Mucosa of gallbladder (tissue), 1 donor: ENCODE measurements around the gene DCC. TPM values are rescaled to one million over a fixed set of nuclear protein-coding genes. Genes with fewer than 3 reads are reported as not detected.
"Not testable (repeated sequence)": the region's sequence is repeated elsewhere in the genome, so short reads cannot be mapped to it uniquely, and the experiment has no call there.

ENCODE experiments used
- DNase-seq: peaks from one replicate; pipeline ENCODE4 v3.0.0-alpha.2; 2020; ENCODE audit warnings: low spot score
- total RNA-seq: library from RNA; stranded (reverse); gene quantifications from one replicate; pipeline ENCODE4 v1.2.1, GENCODE V29; 2021
- donor health status: DM: no; HTN: no; CAD: no.

DCC gene
- total RNA-seq, 1 donor from 2014 or later: not detected

DNA sequence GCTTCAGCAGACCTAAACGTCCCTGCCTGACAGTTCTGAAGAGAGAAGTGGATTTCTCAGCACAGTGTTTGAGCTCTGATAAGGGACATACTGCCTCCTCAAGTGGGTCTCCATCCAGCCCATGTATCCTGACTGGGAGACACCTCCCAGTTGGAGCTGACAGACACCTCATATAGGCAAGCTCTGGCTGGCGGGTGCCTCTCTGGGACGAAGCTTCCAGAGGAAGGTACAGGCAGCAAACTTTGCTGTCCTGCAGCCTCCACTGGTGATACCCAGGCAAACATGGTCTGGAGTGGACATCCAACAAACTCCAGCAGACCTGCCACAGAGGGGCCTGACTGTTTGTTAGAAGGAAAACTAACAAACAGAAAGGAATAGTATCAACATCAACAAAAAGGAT, 1156.0 kb downstream of the DCC start:
- no peak for DNase-seq

DNA sequence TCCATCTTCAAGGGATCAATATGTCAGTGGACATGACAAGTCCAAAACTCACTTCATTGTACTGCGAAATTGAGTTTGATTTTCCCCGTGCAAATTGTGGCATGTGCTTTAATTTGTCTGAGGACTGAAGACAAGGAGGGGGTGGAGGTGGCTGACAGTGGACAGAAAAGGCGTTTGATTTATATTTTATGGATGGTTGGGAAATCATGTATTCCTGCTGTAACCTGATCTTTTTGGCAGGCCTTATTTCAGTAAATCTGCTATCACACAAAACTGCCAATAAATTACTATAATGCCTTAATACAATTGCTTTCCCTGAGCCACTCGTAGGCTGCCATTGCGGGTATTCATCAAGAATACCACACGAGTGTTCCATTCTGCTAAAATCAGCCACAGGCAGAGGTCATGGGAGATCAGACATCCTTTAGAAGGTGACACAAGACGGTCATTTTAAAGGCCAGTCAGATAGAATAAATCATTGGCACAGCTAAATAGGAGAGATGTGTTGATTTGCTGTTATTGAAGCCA, 1164.0 kb downstream of the DCC start:
- DNase-seq: no peak

DNA sequence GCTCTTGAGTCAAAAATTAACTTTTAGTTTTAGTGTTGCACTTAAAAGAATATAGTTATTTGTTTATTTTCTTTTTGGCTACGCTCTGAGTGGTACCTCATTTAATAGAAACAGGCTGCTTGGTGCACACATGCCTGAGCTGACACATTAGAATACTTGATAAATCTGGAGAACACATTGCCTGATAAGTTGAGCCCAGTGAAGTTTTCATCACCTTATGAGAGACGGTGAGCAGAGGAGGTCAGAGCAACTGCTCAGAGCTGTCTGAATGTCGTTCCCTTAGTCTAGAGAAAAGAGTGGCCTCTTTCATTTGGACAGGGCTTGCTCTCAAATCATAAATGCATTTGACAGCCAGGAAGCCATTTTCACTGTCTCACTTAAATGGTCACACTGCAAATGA, 1168.5 kb downstream of the DCC start:
- no peak for DNase-seq

DNA sequence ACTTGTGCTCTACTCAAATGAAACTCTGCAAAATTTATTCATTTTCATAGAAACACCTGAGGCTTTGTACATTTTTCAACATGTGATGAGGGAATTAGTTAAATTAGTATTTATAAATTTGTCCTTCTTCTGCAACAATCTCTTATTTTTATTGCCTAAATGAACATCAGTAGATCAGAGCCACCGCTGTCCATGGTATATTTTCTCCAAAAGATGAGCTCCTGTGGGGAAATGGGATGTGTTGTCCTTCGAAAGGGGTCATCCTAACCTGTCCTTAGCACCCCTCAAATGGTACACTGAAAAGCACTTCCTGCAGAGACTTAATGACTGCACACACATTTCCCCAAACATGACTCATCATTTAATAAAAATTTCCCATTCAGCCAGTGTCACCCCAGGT, 1169.9 kb downstream of the DCC start:
- DNase-seq: no peak

DNA sequence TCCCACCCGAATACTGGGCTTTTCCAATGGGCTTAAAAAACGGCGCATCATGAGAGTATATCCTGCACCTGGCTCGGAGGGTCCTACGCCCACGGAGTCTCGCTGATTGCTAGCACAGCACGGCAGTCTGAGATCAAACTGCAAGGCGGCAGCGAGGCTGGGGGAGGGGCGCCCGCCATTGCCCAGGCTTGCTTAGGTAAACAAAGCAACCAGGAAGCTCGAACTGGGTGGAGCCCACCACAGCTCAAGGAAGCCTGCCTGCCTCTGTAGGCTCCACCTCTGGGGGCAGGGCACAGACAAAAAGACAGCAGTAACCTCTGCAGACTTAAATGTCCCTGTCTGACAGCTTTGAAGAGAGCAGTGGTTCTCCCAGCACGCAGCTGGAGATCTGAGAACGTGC, 1171.7 kb downstream of the DCC start:
- DNase-seq: not testable (repeated sequence)

DNA sequence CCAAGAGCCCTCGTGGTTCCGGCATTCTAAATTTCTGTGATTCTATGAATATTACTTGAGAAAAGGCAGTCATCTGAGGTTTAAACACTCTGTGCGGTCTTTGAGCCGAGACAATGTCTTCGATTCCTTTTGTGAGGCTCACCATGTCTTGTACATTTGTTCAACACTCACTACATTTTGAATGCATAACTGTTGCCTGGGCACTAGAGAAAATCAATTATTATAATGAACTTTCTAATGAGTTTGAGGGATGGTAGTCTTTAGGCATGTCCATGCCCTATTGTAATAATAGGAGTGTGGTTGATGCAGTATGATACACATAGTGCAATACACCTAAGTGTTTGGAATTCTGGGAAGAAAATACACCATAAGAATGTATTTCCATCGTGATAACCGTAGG, 1181.1 kb downstream of the DCC start:
- DNase-seq: no peak

DNA sequence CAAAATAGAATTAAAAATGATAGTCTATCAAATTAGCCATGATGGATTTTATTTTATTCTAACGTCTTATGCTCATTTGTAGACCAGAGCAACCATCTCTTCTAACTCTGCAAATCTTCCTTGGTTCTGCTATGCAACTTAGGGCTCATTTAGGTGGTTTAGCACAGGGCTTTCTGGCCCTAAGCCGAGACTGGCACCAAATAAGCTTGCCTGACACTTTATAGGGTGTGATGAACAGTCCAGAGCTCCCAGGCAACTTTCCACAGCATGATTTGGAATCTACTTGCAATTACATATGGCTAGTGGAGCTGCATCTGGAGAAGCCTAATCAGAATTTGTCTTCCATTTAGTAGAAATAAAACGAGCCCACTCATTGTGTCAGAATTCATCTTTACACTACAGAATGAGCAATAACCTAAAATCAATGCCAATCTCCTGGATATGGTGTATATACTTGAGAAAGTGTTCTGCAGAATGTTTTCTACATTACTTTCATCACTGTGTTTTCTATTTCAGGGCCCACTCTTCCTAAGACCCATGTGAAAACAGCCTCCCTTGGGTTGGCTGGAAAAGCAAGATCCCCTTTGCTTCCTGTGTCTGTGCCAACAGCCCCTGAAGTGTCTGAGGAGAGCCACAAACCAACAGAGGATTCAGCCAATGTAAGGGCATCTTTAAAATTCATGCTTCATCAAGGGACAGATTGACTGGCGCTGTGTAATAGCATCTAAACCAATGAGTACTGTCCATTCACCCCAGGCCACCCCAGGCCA, 1186.3 kb downstream of the DCC start:
- no peak for DNase-seq

DNA sequence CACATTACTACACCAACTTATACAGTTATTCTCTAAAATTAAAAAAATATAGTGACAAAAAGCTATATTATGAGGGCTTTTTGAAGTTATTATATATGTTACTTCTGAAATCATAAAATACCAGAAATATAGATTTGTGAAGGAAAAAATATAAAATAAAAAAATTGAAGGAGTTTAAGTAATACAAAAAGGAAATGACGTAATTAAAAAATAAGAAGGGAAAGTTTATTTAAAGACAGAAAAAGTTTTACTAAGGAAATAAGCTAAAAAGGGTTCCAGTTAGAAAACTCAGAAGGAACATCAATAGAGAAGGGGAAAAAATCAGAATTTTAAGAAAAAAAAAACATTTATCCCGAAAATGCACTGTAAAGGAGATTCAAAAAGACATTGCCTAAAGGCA, 1187.4 kb downstream of the DCC start:
- no peak for DNase-seq

DNA sequence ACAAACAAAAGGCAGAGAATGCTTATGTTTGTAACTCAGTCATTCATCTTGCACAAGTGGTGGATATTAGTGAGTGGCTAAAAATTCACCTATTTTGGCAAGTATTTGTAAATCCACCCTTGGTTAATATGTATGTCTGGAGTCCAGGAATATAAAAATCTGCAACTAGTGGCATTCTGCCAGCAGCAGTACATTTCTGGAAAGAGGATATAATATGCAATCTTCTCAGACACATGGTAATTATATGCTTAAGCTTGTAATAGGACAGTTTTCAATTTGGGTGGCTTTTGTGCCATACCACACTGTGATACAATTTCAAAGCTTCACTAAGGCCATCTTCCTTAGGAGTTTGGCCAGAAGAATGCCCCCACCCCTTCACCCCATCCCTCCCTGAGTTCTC, 1191.2 kb downstream of the DCC start:
- no peak for DNase-seq

DNA sequence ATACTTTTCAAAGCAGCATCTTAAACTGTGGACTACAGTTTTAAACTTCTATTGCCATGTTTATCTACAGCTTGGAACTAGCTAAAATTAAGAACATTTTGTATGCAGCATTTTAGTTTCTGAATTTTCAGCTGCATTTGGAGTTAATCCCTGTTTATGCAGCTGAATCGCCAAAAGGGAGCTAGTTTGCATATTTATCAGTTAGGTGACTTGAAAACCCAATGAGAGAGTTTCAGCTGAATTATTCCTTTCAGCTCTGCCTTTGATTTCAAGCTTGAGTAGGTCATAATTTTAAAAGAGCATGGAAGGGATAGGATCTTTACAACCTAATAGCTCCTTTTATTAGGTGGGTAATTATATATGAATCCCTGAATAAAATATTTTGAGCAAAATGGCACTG, 1191.9 kb downstream of the DCC start:
- DNase-seq: no peak

DNA sequence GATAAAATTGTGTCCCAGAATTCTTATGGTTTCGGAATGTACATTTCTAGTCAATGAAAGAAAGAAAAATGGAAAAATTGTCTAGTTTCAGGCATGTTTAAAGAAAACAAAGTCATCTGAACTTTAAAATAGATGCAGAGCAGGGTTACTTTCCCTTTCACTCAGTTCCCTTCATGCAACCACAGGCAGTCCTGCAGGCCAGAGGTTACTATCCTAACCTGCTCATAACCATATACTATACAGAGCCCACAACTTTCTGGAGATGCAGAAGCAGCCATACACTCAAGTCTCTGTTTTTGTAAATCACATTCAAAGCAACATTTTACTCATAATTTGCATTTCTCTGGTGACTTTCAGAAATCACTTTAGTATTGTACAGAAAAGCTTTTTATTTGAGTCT, 1194.2 kb downstream of the DCC start:
- DNase-seq: no peak

DNA sequence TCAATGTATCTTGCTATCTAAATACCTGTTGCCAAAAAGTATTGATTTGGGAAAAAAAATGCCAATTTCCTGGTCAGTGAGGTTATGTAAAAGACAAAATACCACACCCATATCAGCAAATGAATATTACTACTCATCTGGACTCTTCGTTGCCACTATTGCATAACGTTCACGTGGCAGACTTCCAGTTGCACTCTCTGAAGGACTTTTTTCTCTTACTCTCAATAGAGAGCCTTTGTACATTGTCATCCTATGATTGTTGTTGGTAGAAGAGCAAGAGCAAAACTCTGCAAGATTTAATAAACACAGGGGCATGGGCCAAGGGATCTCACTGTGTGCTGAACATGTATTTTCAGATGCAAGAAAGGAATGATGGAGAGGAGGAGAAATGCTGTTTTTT, 1194.7 kb downstream of the DCC start:
- DNase-seq: peak; percentile 65

DNA sequence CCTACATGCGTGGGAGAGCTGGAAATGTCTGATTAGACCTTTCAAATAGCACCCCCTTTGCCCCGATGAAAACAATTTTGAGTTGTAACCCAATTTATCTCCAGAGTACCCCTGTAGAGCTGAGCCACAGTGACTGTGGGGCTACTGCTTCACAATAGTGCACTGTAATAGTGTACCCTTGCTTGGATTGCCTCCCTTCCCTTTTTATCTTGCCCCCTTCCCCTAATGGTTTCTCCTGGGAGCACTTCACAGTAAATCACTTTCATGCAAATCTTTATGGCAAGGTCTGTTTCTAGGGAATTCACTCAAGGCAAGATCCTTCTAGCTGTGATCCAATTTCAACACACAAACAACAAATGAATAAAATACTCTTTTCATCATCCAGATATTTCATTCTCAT, 1196.9 kb downstream of the DCC start:
- no peak for DNase-seq

DNA sequence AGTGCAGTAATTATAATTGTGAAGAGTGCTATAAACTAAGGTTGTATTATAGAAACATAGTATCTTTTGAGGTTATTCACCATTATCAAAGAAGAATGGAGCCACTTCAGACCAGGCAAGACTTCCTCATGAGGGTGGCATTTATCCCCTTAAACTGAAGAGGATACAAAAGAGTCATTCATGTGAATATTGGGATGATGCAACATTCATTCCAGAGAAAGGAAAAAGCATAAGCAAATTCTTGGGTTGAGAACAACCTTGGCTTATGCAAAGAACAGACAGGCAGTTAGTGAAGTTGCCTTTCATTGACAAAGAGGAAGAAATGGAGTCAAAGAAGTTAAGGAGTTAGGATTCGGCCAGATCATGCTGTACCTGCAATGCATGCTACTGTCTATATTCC, 1201.9 kb downstream of the DCC start:
- DNase-seq: no peak

DNA sequence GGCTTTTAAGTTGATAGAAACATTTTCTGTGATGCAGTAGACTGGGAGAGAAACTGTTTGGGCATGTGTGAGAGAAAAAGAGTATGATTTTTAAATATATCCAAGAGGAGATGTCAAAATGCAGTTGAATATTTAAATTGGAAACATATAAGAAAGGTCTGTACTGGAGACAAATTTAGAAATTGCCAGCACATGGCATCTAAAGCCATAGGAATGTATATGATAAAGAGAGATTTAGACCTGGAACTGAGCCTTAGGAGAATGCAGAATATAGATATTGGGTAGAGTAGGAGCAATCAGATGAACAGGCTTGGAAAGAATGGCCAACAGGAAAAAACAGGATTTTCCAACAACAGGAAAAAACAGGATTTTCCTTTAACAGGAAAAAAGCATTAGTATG, 1203.7 kb downstream of the DCC start:
- no peak for DNase-seq

DNA sequence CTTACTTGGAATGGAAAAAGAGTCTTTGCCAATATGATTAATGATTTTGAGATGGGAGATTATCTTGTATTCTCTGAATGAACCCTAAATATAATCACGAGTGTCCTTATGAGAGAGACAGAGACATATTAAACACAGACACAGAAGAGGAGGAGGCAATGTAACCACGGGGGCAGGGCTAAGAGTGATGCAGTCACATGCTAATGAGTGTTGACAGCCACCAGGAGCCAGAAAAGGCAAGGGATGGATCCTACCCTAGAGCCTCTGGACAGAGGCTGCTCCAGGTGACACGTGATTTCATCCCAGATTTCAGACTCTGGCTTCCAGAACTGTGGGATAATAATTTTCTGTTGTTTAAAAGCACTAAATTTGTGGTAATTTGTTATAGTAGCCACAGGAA, 1204.9 kb downstream of the DCC start:
- DNase-seq: no peak

DNA sequence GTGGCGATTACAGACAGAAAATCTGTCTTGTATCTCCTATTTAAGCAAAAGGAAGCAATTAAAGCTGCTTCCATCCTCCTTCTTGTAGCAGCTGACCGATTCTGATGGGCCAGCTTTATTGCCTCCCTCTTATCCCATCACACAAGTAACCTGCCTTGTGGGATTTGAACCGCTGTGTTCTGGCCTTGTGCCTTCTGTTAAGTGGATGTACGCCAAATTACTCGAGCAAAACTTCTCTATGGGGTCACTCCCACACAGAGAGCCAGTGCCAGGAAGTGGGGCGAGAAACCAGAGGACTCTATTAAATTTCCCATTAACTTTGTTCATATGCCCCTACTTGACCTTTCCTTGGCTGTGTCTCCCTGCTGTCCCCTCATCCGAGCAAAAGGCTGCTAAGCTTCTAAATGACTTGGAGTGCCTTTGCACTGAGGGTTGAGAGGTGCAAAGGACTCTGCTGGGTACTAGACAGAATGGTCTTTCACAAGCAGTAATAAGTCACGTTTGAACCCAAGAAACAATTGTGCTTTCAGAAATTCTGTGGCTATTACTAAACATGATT, 1212.0 kb downstream of the DCC start:
- no peak for DNase-seq

DNA sequence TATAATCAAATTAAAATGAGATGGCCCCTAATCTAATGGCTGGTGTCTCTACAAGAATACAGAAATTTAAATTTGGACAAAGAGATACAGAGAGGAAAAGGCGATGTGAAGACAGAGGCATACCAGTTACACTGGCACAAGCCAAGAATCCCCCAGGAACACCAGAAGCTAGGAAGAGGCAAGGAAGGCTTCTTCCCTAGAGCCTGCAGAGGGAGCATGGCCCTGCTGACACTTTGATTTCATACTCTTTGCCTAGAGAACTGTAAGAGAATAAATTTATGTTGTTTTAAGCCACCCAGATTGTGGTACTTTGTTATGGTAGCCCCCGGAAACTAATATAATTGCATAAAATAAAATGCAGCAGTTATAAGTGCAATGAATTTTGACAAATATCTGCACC, 1213.0 kb downstream of the DCC start:
- no peak for DNase-seq

DNA sequence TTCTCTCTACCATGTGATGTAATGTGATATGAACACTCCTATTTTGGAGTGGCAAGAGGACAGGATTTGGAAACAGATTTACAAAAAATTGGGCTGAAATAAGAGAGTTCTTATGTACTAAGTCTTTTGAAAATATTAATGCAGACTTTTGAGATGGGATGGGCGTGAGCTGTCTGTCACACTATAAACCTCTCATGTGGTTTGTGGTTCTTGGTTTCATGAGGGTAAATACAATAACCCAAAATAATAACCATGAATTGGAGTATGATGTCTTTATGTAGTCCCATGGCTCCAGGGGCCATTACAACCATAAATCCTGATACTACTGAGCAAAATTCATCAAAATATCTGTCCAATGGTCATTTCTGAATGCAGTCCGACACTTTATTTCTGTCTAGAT, 1216.5 kb downstream of the DCC start:
- no peak for DNase-seq

DNA sequence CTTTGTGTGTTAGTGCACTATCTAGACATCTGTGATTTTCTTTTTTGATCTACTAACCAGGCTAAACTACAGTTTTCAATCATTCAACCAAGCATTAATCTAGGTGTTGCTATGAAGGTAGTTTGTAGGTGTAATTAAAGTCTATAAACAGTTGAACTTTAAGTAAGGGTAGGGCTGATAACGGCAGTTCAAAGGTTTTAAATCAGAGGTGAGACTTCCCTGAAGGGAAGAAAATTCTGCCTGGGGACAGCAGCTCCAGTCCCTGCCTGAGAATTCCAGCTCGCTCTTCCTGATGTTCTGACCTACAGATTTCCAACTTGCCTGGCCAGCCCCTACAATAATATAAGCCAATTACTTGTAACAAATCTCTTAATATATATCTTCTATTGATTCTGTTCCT, 1220.5 kb downstream of the DCC start:
- no peak for DNase-seq

DNA sequence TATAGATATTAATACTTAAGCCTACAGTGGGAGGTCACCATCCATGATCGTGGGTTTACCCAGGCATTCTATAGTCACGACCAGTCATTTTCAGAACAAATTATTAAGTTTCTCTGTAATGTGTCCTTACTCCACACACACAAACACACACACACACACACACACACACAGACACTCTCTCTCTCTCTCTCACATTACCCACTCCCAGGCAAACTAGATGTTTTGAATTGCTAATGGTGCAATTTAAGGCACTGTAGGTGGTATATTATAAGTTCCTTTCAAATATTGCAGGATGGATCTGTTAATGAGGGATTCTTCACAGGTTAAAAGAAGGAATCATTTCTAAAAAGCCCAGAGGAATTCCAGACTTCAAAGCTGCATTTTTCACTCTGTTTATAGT, 1226.6 kb downstream of the DCC start:
- DNase-seq: no peak

DNA sequence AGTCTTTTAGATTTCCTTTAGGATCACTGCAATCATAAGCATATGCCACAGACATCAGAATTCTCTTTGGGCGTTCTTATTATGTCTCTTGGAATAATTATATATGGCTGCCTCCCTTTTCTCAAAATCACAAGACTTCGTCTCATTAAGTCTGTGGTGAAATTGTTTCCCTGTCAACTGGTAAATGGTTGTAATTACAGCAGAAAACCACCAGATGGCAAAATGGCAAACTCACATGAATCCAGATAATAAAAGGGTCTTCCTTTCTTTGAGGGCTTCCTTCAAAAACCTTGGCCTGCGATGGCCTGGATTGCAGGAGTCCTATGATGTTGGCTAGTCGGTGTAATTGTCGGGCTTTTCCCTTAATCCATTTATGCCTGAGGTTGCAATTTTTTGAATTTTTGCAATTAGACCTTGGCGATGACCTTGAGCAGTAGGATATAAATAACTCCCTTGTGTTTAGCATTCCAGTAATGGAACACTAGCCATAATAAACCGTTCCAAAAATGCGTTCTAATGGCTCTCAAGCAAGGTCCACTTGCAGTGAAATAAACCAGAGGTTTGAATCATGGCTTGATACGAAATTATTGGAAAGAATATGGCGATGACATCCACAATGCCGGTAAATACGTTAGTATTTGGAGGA, 1228.1 kb downstream of the DCC start:
- DNase-seq: peak; percentile 10
